GM18499 (cell line): ENCODE data around the gene RSAD1.

Experiments used
- ATAC-seq: cut with Tn5 transposase; IDR thresholded peaks from one replicate; pipeline ENCODE4 v1.9.1; 2021; ENCODE audit warnings: moderate number of reproducible peaks; ENCODE audit not compliant: insufficient read depth, unreplicated experiment

The RSAD1 gene

DNA sequence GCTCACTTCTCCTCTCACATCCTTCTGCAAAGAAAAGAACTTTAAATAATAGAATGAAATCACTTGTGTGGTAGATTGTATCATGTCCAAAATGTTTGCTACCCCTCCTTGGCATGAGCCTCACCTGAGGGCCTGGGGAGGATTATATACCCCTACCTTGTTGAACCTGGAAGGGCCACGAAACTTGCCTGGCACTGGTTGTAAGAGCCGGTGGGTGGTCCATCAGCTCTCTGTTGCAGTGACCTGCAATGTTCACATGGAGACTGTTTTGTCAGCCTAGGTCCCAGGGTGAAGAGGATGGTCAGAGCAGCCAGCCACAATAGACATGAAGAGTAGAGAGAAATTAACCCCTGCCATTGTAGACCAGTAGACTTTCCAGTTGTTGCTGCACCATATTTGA lies 10.2 kb downstream of the RSAD1 start:
- ATAC-seq, result no peak

DNA sequence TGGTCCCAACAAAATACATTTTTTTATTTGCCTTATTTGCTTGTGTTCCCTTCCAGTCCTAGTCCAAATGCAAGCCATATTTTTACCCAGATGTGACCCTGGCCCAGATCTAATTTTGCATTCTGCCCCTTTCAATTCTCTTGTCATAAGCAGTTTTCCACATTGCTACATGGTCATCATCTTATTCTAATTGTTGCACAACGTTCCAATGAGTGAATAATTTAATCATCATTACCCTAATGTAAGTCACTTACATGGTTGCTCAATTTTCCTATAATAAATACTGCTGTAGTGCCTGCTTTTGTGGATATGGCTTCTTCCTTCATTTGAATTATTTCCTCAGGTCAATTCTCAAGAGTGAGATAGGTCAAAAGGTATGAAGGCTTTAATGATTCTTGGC lies 12.8 kb downstream of the RSAD1 start:
- ATAC-seq, result no peak

DNA sequence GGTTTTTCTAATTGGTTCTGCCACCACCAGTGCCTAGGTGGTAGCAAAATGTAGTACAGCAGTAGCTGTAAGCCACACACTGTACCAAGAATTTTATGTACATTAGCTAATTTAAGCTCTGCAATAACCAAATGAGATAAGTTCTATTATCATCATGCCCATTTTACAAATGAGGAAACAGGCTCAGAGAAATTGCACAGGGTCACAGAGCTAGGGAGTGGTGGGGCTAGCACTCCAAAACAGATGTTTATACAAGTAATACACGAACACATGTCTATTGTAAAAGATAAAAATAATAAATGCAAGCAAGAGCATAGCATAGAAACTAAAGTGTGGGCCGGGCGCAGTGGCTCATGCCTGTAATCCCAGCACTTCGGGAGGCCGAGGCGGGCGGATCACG lies 13.6 kb downstream of the RSAD1 start:
- no peak for ATAC-seq

- no peak for ATAC-seq
These were observed 15.1 kb downstream of the RSAD1 start for GRCh38 chr17:50493744-50494143.

DNA sequence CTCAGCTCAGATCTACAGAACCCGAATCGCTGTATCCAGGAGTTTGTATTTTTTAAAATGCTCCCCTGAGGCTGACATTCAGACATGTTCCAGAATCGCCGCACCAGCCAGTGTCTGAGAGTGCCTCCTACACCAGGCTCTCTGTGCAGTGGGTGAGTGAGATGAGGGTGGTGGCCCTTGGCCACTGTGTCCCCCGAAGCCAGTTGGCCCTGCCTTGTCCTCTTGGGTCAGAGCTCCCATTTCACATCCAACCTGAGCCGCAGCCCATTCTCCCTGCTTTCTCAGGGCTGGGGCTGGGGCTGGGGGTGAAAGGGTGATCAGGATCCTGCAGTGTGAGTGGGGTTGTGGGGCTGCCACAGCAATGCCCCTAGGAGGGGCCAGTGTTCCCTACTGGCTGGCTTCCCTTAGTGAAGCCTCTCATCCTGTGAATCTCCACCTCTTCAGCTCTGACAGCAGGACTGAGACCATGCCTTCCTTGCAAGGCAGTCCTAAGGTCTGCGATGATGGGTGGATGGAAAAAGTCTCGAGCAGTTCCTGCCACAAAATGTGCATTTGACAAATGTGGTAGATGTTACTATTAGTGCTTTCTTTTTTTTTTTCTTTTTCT lies 16.7 kb downstream of the RSAD1 start:
- ATAC-seq, result no peak

DNA sequence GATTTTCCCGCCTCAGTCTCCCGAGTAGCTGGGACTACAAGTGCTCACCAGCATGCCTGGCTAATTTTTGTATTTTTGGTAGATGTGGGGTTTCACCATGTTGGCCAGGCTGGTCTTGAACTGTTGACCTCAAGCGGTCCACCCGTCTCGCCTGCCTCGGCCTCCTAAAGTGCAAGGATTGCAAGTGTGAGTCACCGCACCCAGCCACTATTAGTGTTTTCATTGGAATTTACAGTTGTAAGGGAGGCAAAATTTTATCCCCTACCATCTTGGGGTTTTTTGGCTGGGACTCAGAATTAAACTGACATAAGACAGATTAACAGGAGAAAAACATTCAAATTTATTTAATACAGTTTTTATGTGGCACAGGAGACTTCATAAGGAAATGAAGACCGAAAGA lies 17.3 kb downstream of the RSAD1 start:
- no peak for ATAC-seq

GRCh38 chr17:50498021-50498874 lies 19.6 kb downstream of the RSAD1 start:
- no peak for ATAC-seq

DNA sequence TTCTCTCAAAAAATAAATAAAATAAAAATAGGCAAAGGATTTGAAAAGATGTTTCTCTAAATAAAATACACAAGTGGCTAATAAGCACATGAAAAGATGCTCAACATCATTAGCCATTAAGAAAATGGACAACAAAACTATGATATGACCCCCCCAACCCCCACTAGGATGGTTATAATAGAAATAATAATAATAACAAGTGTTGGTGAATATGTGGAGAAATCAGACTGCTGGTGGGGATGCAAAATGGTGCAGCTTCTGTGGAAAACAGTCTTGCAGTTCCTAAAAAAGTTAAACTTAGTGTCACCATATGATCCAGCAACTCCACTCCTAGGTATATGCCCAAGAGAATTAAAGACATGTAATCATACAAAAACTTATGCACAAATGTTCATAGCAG lies 20.6 kb downstream of the RSAD1 start:
- no peak for ATAC-seq

DNA sequence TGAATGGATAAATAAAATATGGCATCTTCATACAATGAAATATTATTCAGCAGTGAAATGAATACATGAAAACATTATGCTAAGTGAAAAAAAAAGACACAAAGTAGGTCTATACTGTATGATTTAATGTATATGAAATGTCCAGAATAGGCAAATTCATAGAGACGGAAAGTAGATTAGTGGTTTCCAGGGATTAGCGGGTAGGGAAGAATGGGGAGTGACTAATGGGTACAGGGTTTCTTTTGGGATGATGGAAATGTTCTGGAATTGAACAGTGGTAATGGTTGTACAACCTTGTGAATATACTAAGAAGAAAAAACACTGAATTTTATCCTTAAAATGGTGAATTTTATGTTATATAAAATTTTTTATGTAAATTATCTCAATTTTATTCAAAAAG lies 21.1 kb downstream of the RSAD1 start:
- ATAC-seq, result no peak

DNA sequence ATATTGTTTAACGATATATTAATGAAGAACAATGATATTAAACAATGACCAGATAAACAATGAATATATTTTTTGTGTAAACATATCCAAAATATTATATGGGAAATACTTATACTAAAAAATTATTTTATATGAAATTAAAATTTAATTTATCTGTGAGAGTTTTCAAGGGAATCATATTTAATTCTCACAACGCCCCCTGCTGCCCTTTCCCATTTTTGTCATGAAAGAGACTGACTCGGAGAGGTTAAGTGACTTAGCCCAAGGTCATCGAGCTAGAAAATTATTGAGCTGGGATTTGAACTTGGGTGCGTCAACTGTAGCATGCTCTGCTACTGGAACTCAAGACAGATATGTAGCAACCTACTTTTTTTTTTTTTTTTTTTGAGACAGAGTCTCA lies 22.4 kb downstream of the RSAD1 start:
- ATAC-seq, result no peak

DNA sequence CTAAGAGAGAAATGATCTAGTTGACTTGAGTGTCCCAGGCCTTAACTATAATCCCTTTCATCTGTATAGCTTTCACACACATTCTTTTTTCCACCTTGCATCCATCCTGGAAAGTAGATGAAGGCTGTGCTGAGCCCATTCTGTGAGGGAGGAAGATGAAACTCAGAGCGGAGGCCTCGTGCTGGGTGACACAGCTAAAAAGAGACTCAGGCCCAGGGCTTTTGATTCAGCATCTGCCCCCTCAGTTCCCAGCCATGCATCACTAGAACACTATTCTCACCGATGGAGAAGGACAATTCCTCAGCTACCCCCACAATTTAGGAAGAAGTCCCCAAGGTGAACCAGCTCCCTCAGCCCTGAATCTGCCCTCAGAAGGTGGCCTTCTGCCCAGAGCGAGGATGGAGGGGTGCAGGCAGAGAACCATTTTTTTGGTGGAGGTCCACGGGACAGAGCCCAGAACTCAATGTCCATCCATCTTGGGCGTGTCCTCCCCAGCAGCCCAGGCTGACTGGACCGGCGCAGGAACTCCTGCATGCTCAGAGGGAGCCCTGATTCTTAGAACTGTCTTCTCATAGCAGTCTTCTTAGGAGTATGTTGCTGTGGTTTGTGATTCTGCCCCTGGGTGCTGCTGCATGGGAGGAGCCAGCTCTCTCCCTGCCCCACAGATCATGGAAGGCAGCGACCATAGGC lies 23.8 kb downstream of the RSAD1 start:
- ATAC-seq, result no peak

- ATAC-seq, result no peak
These were observed 27.0 kb downstream of the RSAD1 start for GRCh38 chr17:50505591-50506130.

- ATAC-seq, result no peak
These were observed 27.6 kb downstream of the RSAD1 start for GRCh38 chr17:50506298-50506697.

DNA sequence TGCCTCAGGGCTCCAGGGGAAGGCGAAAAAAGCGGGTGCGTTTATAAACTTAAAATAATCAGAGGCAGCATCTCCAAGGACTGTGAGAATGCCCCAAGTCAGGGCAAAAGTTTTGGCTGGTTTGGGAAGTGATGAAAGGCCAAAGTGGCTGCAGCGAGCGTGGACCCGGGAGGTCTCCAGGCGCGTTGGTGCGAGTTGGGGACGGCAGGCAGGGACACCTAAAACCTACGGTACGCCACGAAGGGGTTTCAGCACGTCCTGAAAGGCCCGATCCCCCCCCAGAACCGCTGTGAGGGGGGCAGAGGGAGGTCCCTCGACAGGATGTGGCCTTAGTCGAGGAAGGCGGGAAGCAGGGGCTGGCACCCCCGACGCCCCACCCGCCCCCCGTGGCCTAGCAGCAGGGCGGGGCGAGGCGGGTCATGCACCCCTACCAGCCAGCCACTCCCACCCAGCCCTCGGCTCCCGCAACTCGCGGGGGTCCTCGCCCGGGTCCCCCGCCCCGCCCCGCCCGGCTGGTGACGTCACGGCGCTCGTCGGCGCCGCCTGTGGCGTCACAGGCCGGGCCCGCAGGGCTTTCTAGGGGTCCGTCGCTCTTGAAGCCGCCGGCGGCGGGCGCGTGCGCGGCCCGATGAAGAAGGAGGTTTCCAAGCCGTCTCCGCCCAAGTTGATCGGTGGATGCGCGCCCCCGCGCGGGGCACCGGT lies 29.4 kb downstream of the RSAD1 start, which contains the start of gene MYCBPAP:
Gene MYCBPAP, plus strand, starts transcription at position 569 of the 702 bp plus-strand sequence. CDS start 236 bp downstream, outside the sequence.
- no peak for ATAC-seq

DNA sequence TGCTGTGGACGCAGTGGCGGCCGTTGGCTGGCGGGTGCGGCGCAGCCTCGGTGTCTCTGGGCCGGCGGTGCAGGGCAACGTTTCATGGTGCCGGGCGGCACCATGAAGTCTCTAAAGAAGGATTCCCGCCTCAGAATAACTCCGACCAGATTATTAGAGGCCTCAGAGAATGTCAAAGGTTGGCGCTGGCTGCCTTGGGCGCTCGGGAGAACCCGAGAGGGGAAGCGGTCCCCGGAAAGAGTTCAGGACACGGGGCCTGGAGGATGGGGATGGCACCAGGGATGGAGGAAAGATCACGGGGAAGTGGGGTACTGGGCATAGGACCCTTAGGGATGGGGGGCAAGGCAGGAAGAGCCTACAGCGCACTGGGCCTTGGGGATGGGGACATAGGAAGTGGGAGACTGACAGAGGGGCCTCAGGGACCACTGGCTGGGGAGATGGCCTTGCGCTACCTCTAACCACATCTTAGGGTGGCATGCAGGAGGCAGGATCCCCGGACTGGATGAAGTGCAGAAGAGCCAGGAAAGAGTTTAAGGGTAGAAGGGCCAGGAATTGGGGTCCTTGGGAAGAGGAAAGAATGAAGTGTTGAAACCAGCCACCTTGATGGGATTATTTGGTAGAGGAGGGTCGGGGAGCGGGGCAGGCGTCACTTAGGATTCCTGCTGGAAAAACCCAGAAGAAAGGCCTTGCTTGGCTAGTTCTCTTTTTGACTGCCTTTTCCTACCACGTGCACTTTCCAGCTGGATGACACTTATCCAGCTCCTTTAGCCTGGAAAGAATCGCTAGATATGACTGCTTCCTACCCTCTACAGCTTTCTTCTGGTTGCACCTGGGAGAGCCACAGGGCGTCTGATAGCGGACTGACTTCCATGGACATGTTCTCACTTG lies 30.2 kb downstream of the RSAD1 start:
- ATAC-seq, result no peak

GRCh38 chr17:50511058-50511457 lies 32.4 kb downstream of the RSAD1 start:
- peak; percentile 63 for ATAC-seq

DNA sequence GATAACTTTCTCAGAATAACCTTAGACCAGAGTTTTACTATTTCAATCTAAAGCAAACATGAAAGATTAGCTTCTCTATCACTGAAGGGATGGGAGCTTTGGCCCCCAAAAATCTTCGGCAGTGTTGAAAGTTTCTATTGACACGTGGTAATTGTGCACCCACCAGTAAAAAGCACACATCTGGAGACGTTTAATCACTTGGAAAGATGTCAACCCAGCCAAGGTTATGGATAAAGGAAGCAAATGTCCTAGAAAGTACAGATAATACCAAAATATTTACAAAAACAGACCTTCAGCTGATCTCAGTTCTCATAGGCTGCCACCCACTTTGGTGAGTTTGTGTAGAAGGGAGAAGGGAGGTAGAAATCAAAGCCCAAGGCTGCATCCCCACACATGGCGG lies 34.8 kb downstream of the RSAD1 start:
- no peak for ATAC-seq

GRCh38 chr17:50514388-50514787 lies 35.7 kb downstream of the RSAD1 start:
- no peak for ATAC-seq

- no peak for ATAC-seq
These were observed 36.5 kb downstream of the RSAD1 start for GRCh38 chr17:50514936-50515702.
